ENCODE measurements around the gene ADAMTS17. TPM values are rescaled to one million over a fixed set of nuclear protein-coding genes. Genes with fewer than 3 reads are reported as not detected.

The ADAMTS17 gene
- polyA plus RNA-seq, 2 of the 4 experiments (the other 2 are of a cell fraction): 0.05 TPM; not detected in 1

DNA sequence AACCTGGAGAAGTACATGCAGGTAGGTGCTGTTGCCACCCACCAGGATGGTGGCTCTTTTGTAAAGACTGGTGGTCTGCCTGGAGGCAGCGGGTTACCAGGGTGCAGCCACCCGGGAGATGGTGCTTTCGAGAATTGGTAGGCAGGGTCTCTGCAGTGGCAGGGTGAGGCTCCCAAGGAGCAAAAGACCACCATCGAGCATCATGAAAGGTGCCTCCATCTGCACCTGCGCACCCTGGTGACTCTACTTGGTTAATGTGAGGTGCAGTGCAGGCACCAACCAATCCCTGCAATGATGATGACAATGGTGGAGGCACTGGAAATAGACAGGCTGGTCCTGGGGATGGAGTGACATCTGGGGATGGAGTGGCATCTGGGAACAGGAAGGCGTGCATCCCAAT, 236.7 kb downstream of the ADAMTS17 start:
- FAIRE-seq (no peak), DNase-seq (ENCODE audit: low read depth in 1 of 2, low spot score in 1 of 2) (no peak), ATAC-seq (no peak)
- H3K4me1 ChIP-seq: no peaks in the 10 kb centered on the region
- TF ChIP-seq ZNF302 (CRISPR knock-in tag; IDR thresholded peaks at IDR 0.05) (no peak), NFE2L2 (conservative IDR thresholded peaks at IDR 0.05; ENCODE audit: low read length) (no peak), ZSCAN20 (CRISPR knock-in tag; IDR thresholded peaks at IDR 0.05) (no peak), HOXA7 (CRISPR knock-in tag; IDR thresholded peaks at IDR 0.05) (no peak), RARB (CRISPR knock-in tag; IDR thresholded peaks at IDR 0.05) (no peak), POLR2A (IDR thresholded peaks at IDR 0.05; ENCODE audit: low read length) (no peak), FOSL2 (IDR thresholded peaks at IDR 0.05) (no peak), FOSL2 (CRISPR knock-in tag; IDR thresholded peaks at IDR 0.05) (no peak), EP300 (IDR thresholded peaks at IDR 0.05) (no peak), RAD21 (conservative IDR thresholded peaks at IDR 0.05 in 1 of 2, IDR thresholded peaks at IDR 0.05 in 1 of 2) (no peak), PHF8 (IDR thresholded peaks at IDR 0.05; ENCODE audit: borderline replicate concordance, low read depth) (no peak), TFCP2L1 (CRISPR knock-in tag; IDR thresholded peaks at IDR 0.05) (no peak), SREBF2 (IDR thresholded peaks at IDR 0.05) (no peak)
- TF ChIP-seq, protein P1, sequence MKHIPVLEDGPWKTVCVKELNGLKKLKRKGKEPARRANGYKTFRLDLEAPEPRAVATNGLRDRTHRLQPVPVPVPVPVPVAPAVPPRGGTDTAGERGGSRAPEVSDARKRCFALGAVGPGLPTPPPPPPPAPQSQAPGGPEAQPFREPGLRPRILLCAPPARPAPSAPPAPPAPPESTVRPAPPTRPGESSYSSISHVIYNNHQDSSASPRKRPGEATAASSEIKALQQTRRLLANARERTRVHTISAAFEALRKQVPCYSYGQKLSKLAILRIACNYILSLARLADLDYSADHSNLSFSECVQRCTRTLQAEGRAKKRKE (CRISPR knock-in tag; IDR thresholded peaks at IDR 0.05; ENCODE audit: low read depth): no peak
- TF ChIP-seq, protein P2, sequence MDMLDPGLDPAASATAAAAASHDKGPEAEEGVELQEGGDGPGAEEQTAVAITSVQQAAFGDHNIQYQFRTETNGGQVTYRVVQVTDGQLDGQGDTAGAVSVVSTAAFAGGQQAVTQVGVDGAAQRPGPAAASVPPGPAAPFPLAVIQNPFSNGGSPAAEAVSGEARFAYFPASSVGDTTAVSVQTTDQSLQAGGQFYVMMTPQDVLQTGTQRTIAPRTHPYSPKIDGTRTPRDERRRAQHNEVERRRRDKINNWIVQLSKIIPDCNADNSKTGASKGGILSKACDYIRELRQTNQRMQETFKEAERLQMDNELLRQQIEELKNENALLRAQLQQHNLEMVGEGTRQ (IDR thresholded peaks at IDR 0.05): no peak
- TF ChIP-seq, protein P3, sequence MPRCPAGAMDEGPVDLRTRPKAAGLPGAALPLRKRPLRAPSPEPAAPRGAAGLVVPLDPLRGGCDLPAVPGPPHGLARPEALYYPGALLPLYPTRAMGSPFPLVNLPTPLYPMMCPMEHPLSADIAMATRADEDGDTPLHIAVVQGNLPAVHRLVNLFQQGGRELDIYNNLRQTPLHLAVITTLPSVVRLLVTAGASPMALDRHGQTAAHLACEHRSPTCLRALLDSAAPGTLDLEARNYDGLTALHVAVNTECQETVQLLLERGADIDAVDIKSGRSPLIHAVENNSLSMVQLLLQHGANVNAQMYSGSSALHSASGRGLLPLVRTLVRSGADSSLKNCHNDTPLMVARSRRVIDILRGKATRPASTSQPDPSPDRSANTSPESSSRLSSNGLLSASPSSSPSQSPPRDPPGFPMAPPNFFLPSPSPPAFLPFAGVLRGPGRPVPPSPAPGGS (IDR thresholded peaks at IDR 0.05): no peak
- TF ChIP-seq, protein P4, sequence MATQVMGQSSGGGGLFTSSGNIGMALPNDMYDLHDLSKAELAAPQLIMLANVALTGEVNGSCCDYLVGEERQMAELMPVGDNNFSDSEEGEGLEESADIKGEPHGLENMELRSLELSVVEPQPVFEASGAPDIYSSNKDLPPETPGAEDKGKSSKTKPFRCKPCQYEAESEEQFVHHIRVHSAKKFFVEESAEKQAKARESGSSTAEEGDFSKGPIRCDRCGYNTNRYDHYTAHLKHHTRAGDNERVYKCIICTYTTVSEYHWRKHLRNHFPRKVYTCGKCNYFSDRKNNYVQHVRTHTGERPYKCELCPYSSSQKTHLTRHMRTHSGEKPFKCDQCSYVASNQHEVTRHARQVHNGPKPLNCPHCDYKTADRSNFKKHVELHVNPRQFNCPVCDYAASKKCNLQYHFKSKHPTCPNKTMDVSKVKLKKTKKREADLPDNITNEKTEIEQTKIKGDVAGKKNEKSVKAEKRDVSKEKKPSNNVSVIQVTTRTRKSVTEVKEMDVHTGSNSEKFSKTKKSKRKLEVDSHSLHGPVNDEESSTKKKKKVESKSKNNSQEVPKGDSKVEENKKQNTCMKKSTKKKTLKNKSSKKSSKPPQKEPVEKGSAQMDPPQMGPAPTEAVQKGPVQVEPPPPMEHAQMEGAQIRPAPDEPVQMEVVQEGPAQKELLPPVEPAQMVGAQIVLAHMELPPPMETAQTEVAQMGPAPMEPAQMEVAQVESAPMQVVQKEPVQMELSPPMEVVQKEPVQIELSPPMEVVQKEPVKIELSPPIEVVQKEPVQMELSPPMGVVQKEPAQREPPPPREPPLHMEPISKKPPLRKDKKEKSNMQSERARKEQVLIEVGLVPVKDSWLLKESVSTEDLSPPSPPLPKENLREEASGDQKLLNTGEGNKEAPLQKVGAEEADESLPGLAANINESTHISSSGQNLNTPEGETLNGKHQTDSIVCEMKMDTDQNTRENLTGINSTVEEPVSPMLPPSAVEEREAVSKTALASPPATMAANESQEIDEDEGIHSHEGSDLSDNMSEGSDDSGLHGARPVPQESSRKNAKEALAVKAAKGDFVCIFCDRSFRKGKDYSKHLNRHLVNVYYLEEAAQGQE (IDR thresholded peaks at IDR 0.05): no peak
- POLR2A ChIA-PET: no interaction called here
- WGBS (ENCODE audit: missing lambda C conversion rate): 11% methylated on average over 6 of the region's 6 CpGs
- no peak overlapping the region for H3K27ac ChIP-seq
- H3K9me3 ChIP-seq: no peaks in the 10 kb centered on the region
- no peak overlapping the region for H3K4me3 ChIP-seq
- CTCF ChIA-PET: interaction anchor here (0.7 to 1.0 kb wide), 2 partner anchors 12 to 358 kb away, joined by 3 read pairs; no protein-coding TSS in a partner anchor
- H3K4me2 ChIP-seq: no peak overlapping the region

DNA sequence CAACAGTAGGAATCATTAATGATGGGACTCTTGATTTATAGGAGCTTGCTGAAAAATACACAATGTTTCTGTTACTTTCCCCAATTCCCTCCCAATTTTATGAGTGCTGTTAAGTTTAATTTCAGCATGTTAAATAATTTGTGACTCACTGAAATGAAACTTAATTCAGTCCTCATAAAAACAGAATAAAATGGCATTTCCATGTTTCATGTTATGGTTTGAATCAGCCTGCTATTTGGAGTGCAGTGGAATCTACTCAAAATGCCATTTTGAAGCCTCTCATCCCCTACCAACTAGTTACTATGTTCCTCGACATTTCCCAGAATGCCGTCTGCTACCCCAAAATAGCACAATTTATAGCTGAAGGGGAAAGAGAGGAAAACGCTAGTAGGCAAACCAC, 237.5 kb downstream of the ADAMTS17 start:
- Histone ChIP-seq H3K9me3 (no peaks in the 10 kb centered on the region), H3K27ac (no peak overlapping the region), H3K4me3 (no peak overlapping the region), H3K4me1 (no peaks in the 10 kb centered on the region), H3K4me2 (no peak overlapping the region)
- ChIA-PET CTCF (interaction anchor here (1.0 kb wide), 1 partner anchor 11 kb away, joined by 3 read pairs; no protein-coding TSS in a partner anchor), POLR2A (no interaction called here)
- no peak for ATAC-seq
- WGBS (ENCODE audit: missing lambda C conversion rate): 25% methylated on average over 3 of the region's 3 CpGs
- DNase-seq (ENCODE audit: low read depth in 1 of 2, low spot score in 1 of 2): no peak
- FAIRE-seq: no peak
- TF ChIP-seq JUNB (IDR thresholded peaks at IDR 0.05) (no peak), ZC3H11A (IDR thresholded peaks at IDR 0.05) (no peak), NR3C1 (IDR thresholded peaks at IDR 0.05) (no peak), RFX5 (IDR thresholded peaks at IDR 0.05) (no peak), KDM5A (IDR thresholded peaks at IDR 0.05) (no peak), KDM1A (IDR thresholded peaks at IDR 0.05; ENCODE audit: low read depth) (no peak), RNF2 (IDR thresholded peaks at IDR 0.05; ENCODE audit: borderline replicate concordance, low read depth) (no peak), ESRRA (IDR thresholded peaks at IDR 0.05; ENCODE audit: borderline replicate concordance, low read length) (no peak), BHLHE40 (IDR thresholded peaks at IDR 0.05; ENCODE audit: low read depth, low read length) (no peak), SREBF2 (IDR thresholded peaks at IDR 0.05) (no peak), CHD2 (IDR thresholded peaks at IDR 0.05; ENCODE audit: low read length, partially characterized antibody) (no peak), FOXS1 (CRISPR knock-in tag; IDR thresholded peaks at IDR 0.05) (no peak), MAZ (IDR thresholded peaks at IDR 0.05; ENCODE audit: borderline replicate concordance, low read depth, low read length) (no peak), RAD21 (conservative IDR thresholded peaks at IDR 0.05 in 1 of 2, IDR thresholded peaks at IDR 0.05 in 1 of 2) (no peak)
- TF ChIP-seq, protein P3 (IDR thresholded peaks at IDR 0.05): no peak
- TF ChIP-seq, protein P5, sequence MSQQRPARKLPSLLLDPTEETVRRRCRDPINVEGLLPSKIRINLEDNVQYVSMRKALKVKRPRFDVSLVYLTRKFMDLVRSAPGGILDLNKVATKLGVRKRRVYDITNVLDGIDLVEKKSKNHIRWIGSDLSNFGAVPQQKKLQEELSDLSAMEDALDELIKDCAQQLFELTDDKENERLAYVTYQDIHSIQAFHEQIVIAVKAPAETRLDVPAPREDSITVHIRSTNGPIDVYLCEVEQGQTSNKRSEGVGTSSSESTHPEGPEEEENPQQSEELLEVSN (IDR thresholded peaks at IDR 0.05; ENCODE audit: borderline replicate concordance, low read depth): no peak

Measured in A549 (cell line).